C4-2B (cell line): ENCODE measurements around the gene ZNF865.

Experiments
- CTCF ChIP-seq: fragments of 450-650 bp; conservative IDR thresholded peaks from 2 replicates; pipeline ENCODE4 v1.5.1; 2017; ENCODE audit warnings: mild to moderate bottlenecking
- ZFX ChIP-seq: fragments of 450-650 bp; IDR thresholded peaks from 2 replicates; pipeline ENCODE4 v1.6.1; 2017

DNA sequence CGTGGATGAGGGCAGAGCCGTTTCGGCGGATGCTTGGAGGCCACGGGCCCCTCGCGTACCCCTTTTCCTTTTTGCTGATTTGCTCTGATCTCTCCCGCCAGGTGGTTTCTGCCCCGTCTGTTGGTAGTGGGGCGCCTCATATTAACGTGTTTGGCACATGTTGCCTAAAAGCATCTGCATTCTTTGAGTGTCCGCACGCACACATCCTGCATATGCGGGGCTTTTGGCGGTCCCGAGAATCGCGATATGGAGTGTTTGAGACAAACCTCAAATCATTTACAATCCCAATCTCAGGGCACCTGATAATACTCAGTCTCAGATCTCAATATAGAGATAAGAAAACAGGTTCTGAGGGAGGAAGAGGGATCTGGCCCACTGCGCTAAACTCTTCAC is 50.2 kb downstream of the ZNF865 start:
- TF ChIP-seq CTCF (no peak), ZFX (no peak)
